DOHH2 (cell line): ENCODE measurements around the gene AMELX.

ENCODE experiments used
- EZH2phosphoT487 ChIP-seq: fragments of 200-600 bp; sonication (generic); IDR thresholded peaks from 2 replicates; pipeline ENCODE4 v1.6.1; 2017; ENCODE audit warnings: borderline replicate concordance, mild to moderate bottlenecking, antibody characterized with exemption, low read length, moderate library complexity, mixed read lengths
- TF ChIP-seq, protein P1 (sequence below): fragments of 200-600 bp; sonication (generic); IDR thresholded peaks from one replicate; pipeline ENCODE4 v1.5.1; 2014; ENCODE audit warnings: antibody characterized with exemption, mild to moderate bottlenecking, low read depth, low read length; ENCODE audit not compliant: poor library complexity, severe bottlenecking

DNA sequence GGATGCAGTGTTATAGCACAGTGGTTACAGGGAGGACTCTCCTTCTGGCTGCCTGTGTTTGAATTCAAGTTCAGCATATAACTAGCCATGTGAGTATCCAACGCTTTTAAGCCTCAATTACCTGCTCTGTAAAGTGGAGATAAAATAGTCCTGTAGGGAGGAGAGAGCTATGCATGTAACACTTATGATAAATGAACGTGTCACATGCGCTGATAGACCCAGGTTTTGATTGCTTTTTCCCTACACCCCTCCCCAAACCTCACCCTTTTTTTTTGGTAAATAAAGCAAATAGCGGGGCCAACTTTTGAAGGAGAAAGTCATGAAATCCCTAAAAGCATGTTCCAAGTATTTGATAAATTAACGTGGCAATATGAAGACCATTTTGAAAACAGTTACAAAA, 20.4 kb upstream of the AMELX start:
- TF ChIP-seq, protein P1, sequence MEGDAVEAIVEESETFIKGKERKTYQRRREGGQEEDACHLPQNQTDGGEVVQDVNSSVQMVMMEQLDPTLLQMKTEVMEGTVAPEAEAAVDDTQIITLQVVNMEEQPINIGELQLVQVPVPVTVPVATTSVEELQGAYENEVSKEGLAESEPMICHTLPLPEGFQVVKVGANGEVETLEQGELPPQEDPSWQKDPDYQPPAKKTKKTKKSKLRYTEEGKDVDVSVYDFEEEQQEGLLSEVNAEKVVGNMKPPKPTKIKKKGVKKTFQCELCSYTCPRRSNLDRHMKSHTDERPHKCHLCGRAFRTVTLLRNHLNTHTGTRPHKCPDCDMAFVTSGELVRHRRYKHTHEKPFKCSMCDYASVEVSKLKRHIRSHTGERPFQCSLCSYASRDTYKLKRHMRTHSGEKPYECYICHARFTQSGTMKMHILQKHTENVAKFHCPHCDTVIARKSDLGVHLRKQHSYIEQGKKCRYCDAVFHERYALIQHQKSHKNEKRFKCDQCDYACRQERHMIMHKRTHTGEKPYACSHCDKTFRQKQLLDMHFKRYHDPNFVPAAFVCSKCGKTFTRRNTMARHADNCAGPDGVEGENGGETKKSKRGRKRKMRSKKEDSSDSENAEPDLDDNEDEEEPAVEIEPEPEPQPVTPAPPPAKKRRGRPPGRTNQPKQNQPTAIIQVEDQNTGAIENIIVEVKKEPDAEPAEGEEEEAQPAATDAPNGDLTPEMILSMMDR: no peak
- TF ChIP-seq EZH2phosphoT487: no peak
